ENCODE results near the gene SEC61B.
A peak's percentile ranks its signal among the peaks of the same experiment; 100 is the strongest.
"Not testable (repeated sequence)": the region's sequence is repeated elsewhere in the genome, so short reads cannot be mapped to it uniquely, and the experiment has no call there.

Gene SEC61B

GRCh38 chr9:99235926-99236634 is 14.0 kb downstream of the SEC61B start:
- no peak for DNase-seq (ENCODE audit: low read depth in 2 of 2)

- no peak for DNase-seq (ENCODE audit: low read depth in 2 of 2)
Measured at GRCh38 chr9:99237356-99237755, 15.3 kb downstream of the SEC61B start.

GRCh38 chr9:99237849-99238248 is 15.8 kb downstream of the SEC61B start:
- DNase-seq (ENCODE audit: low read depth in 2 of 2): not testable (repeated sequence)

DNA sequence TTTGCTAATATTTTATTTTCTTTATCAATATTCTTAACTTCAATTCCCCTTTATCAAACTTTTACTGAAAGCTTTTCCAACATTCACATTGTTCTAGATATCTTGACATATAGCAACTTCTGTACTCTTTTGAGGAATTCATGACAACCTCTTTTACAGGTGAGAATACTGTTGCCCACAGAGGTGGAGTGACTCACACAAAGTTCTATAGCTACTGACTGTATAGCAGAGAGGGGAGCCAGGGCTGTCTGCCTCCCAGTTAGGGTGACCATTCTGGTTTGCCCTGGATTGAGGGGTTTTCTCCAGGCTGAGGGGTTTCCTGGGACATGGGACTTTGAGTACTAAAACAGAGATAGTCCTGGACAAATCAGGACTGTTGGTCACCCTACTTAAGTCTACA is 16.2 kb downstream of the SEC61B start:
- DNase-seq (ENCODE audit: low read depth in 2 of 2): no peak

- peak; percentile 72 for DNase-seq (ENCODE audit: low read depth in 2 of 2)
Measured at GRCh38 chr9:99239341-99240060, 17.4 kb downstream of the SEC61B start.

DNA sequence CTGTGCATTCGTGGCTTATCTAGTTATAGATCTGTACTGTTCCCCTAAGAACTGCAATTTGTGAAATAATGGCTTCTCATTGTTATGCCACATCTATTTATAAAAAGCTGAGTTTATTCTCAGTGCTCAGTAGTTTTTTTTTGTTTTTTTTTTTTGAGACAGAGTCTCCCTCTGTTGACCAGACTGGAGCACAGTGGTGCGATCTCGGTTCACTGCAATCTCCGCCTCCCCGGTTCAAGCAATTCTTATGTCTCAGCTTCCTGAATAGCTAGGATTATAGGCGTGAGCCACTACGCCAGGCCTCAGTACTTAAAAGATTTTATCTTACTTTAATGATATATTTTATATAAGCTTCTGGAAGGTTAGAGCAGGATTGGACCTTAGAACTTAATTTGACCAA is 19.0 kb downstream of the SEC61B start:
- DNase-seq (ENCODE audit: low read depth in 2 of 2): no peak

GRCh38 chr9:99244344-99245260 is 22.5 kb downstream of the SEC61B start:
- no peak for DNase-seq (ENCODE audit: low read depth in 2 of 2)

- no peak for DNase-seq (ENCODE audit: low read depth in 2 of 2)
Measured at GRCh38 chr9:99249619-99250018, 27.5 kb downstream of the SEC61B start.

GRCh38 chr9:99251157-99251556 is 29.1 kb downstream of the SEC61B start:
- no peak for DNase-seq (ENCODE audit: low read depth in 2 of 2)

- DNase-seq (ENCODE audit: low read depth in 2 of 2): no peak
Measured at GRCh38 chr9:99253134-99253533, 31.1 kb downstream of the SEC61B start.

- no peak for DNase-seq (ENCODE audit: low read depth in 2 of 2)
Measured at GRCh38 chr9:99253772-99254431, 31.8 kb downstream of the SEC61B start.

GRCh38 chr9:99255651-99256050 is 33.6 kb downstream of the SEC61B start:
- no peak for DNase-seq (ENCODE audit: low read depth in 2 of 2)

GRCh38 chr9:99257723-99258389 is 35.8 kb downstream of the SEC61B start:
- no peak for DNase-seq (ENCODE audit: low read depth in 2 of 2)

DNA sequence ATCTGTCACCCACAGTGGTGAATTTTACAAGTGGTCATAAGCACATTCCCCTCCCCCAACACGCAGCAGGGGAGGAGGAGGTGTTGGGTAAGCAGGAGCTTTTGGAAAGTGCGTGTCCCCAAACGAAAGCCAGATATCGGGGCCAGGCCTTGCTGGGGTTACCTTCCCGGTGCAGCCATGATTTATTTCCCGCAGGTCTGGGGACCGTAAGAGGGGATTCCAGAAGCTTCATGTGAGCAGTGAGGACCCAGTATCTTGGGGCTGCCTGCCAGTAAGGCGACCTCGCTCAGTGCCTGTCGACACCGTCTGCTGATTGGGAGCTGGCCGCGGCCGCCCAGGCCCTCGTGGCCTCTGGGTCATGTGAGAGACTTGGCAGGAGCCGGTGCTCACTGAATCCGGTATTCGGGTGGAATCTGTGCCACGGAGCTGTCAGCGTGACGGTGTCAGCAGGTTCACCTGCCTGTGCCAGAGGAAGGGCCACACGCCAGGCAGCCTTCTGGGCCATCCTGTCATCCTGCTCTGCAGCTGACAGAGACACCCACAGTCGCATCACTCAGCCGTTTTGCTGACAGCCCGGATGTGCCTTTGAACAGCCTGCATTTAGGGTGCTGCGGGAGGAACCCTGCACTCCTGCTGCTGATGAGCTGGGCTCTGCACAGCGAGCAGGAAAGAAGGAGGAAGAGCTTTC is 37.3 kb downstream of the SEC61B start:
- DNase-seq (ENCODE audit: low read depth in 2 of 2): no peak

GRCh38 chr9:99261923-99262322 is 39.8 kb downstream of the SEC61B start:
- no peak for DNase-seq (ENCODE audit: low read depth in 2 of 2)

- no peak for DNase-seq (ENCODE audit: low read depth in 2 of 2)
Measured at GRCh38 chr9:99262949-99263418, 40.9 kb downstream of the SEC61B start.

DNA sequence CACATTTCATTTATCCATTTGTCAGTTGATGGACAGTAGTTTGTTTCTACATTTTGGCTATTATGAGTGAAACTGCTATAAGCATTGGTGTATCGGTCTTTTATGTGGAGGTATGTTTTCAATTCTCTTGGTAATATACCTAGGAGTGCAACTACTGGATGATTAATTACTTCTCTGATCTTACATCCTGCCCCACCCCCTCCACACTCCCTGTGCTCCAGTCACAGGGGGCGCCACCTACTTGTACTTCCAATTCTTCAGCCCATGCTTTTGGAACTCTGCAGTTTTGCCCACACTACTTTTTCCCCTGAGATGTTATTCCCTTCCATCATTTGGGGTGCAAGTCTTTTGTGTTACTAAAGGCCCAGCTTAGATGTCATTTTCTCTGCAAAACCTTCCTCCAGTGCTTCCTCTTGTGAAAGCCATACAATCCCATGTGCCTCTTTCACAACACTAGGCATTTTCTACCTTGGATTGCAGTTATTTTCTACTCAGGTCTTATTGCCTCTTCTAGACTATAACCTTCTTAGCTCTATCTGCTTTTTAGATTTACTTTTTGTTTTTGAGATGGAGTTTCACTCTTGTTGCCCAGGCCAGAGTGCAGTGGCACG is 42.1 kb downstream of the SEC61B start:
- DNase-seq (ENCODE audit: low read depth in 2 of 2): no peak

- DNase-seq (ENCODE audit: low read depth in 2 of 2): no peak
Measured at GRCh38 chr9:99265691-99266090, 43.6 kb downstream of the SEC61B start.

- peak; percentile 47 to 52 for DNase-seq (ENCODE audit: low read depth in 2 of 2)
Measured at GRCh38 chr9:99266255-99267023, 44.4 kb downstream of the SEC61B start.

Measured in fibroblast of skin of left quadriceps (primary cell).